ENCODE results near the gene PCYT2.

PCYT2 gene

DNA sequence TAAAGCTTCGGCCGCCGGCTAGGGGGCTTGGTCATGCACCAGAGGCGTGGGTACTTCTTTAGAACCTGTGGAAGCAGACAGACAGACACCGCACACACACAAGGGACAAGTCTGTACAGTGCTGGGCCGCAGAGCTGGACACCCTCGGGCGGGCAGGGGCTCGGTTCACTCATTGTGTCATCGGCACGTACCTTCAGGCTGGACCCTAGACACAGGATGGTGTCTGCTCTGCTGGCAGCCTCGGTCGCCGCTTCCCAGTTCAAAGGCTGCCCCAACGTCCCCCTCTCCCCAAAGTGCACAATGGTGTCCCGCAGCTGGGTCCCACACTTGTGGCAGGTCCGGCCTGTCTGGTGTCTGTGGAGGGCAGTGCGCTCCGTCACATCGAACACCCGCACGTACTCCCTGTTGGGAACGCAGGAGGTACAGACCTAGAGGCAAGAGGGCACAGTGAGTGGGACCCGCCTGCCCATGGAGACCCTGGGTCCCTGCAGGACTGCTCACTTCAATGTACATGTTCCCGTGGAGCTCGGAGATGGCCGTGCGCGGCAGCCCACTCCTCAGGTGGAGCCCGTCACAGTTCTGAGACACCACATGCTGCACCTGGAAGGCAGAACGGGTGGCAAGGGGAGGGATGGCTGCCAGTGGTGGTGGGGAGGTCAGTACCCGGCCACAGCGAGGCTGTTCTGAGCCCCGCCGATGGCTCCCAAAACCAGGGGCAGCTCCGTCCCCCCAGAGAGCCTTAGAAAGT, 3.1 kb upstream of the PCYT2 start:
- no peak for TF ChIP-seq CTCF (IDR thresholded peaks at IDR 0.05; ENCODE audit: insufficient read depth, low read depth, low read length, missing control alignments)

DNA sequence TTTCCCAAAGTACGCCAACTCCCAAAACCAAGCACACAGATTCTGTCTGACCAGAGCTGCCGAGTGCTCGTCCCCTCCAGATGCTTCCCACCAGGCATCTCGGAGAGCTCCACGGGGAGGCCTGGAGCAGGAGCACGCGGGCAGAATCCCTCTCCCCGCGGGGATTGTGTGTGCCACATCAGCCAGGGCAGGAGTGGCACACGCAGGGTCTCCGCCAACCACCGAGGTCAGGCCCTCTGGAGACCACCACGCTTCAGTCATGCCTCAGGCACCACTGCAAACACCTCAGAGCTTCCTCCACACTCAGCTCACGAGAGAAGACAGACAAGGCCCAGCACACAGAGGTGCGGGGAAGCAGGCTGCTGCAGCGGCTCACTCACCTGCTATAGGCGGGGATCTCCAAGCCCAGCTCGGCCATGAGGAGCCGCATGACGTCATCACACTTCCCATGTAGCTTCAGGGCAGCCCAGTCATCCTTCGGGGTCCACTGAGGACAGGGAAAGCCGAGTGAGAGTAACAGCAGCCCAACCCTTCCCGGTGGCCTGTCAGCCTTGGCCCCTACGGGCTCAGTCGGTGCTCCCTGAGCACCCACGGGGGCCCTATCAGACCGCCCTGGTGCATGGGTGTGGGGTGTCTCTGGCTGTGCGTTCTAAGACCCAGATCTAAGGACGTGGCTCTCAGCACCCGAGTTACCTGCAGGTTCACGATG, 2.3 kb upstream of the PCYT2 start:
- peak; percentile 62 for DNase-seq (ENCODE audit: low read depth)
- no peak overlapping the region for H3K4me3 ChIP-seq (ENCODE audit: low read length)
- TF ChIP-seq CTCF (IDR thresholded peaks at IDR 0.05; ENCODE audit: insufficient read depth, low read depth, low read length, missing control alignments): no peak

More for the DNA sequence above, 3.1 kb upstream of the PCYT2 start:
- H3K4me3 ChIP-seq (ENCODE audit: low read length): no peak overlapping the region
- no peak for DNase-seq (ENCODE audit: low read depth)

GRCh38 chr17:81912441-81913309, 1.5 kb upstream of the PCYT2 start:
- H3K4me3 ChIP-seq (ENCODE audit: low read length): no peak overlapping the region
- TF ChIP-seq CTCF (IDR thresholded peaks at IDR 0.05; ENCODE audit: insufficient read depth, low read depth, low read length, missing control alignments): no peak
- DNase-seq (ENCODE audit: low read depth): peak; percentile 80

GRCh38 chr17:81911969-81912368, 770 bp upstream of the PCYT2 start:
- no peak for DNase-seq (ENCODE audit: low read depth)
- no peak overlapping the region for H3K4me3 ChIP-seq (ENCODE audit: low read length)

GRCh38 chr17:81910840-81911276, 341 bp downstream of the PCYT2 start:
- DNase-seq (ENCODE audit: low read depth): no peak
- no peak for TF ChIP-seq CTCF (IDR thresholded peaks at IDR 0.05; ENCODE audit: insufficient read depth, low read depth, low read length, missing control alignments)
- H3K4me3 ChIP-seq (ENCODE audit: low read length): peak overlapping the region; percentile 66

More at GRCh38 chr17:81911969-81912368, 770 bp upstream of the PCYT2 start:
- TF ChIP-seq CTCF (IDR thresholded peaks at IDR 0.05; ENCODE audit: insufficient read depth, low read depth, low read length, missing control alignments): no peak

- H3K4me3 ChIP-seq (ENCODE audit: low read length): peak overlapping the region; percentile 66
- no peak for DNase-seq (ENCODE audit: low read depth)
- no peak for TF ChIP-seq CTCF (IDR thresholded peaks at IDR 0.05; ENCODE audit: insufficient read depth, low read depth, low read length, missing control alignments)
These were observed 996 bp downstream of the PCYT2 start for GRCh38 chr17:81909966-81910839.
